ENCODE measurements around the gene NEAT1. TPM values are rescaled to one million over a fixed set of nuclear protein-coding genes. Genes with fewer than 3 reads are reported as not detected.

The NEAT1 gene
- total and polyA plus RNA-seq, 9 of the 15 experiments (the other 6 are each of a cell fraction or from before 2014, with no cell fraction given) = 20.1 to 389 (median 62.8) TPM

DNA sequence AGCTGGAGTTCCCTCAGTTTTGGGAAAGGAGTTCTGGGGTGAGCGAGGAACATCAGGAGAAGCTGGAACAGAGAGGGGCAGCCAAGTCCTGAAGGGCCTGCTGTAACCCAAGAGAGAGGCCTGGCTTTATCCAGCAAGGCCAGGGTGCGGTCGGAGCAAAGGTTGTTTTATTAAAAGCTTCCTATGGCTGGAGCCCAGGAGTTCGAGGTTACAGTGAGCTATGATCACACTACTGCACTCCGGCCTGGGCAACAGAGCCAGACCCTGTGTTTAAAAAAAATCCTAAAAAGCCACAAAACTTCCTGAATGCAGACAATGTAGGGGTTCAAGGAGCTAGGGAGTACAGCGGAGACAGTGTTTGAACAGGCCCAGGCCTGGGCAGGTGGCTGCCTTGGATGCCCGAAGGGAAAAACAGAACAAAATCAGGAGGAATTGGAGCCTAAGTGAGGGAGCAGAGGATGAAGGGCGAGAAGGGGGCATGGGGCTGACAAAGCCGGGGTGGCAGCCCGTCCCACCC, 54.1 kb downstream of the NEAT1 start (continued):
- TF ChIP-seq, protein P1, sequence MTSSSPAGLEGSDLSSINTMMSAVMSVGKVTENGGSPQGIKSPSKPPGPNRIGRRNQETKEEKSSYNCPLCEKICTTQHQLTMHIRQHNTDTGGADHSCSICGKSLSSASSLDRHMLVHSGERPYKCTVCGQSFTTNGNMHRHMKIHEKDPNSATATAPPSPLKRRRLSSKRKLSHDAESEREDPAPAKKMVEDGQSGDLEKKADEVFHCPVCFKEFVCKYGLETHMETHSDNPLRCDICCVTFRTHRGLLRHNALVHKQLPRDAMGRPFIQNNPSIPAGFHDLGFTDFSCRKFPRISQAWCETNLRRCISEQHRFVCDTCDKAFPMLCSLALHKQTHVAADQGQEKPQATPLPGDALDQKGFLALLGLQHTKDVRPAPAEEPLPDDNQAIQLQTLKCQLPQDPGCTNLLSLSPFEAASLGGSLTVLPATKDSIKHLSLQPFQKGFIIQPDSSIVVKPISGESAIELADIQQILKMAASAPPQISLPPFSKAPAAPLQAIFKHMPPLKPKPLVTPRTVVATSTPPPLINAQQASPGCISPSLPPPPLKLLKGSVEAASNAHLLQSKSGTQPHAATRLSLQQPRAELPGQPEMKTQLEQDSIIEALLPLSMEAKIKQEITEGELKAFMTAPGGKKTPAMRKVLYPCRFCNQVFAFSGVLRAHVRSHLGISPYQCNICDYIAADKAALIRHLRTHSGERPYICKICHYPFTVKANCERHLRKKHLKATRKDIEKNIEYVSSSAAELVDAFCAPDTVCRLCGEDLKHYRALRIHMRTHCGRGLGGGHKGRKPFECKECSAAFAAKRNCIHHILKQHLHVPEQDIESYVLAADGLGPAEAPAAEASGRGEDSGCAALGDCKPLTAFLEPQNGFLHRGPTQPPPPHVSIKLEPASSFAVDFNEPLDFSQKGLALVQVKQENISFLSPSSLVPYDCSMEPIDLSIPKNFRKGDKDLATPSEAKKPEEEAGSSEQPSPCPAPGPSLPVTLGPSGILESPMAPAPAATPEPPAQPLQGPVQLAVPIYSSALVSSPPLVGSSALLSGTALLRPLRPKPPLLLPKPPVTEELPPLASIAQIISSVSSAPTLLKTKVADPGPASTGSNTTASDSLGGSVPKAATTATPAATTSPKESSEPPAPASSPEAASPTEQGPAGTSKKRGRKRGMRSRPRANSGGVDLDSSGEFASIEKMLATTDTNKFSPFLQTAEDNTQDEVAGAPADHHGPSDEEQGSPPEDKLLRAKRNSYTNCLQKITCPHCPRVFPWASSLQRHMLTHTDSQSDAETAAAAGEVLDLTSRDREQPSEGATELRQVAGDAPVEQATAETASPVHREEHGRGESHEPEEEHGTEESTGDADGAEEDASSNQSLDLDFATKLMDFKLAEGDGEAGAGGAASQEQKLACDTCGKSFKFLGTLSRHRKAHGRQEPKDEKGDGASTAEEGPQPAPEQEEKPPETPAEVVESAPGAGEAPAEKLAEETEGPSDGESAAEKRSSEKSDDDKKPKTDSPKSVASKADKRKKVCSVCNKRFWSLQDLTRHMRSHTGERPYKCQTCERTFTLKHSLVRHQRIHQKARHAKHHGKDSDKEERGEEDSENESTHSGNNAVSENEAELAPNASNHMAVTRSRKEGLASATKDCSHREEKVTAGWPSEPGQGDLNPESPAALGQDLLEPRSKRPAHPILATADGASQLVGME (CRISPR knock-in tag; IDR thresholded peaks at IDR 0.05) = no peak
- TF ChIP-seq, protein P2, sequence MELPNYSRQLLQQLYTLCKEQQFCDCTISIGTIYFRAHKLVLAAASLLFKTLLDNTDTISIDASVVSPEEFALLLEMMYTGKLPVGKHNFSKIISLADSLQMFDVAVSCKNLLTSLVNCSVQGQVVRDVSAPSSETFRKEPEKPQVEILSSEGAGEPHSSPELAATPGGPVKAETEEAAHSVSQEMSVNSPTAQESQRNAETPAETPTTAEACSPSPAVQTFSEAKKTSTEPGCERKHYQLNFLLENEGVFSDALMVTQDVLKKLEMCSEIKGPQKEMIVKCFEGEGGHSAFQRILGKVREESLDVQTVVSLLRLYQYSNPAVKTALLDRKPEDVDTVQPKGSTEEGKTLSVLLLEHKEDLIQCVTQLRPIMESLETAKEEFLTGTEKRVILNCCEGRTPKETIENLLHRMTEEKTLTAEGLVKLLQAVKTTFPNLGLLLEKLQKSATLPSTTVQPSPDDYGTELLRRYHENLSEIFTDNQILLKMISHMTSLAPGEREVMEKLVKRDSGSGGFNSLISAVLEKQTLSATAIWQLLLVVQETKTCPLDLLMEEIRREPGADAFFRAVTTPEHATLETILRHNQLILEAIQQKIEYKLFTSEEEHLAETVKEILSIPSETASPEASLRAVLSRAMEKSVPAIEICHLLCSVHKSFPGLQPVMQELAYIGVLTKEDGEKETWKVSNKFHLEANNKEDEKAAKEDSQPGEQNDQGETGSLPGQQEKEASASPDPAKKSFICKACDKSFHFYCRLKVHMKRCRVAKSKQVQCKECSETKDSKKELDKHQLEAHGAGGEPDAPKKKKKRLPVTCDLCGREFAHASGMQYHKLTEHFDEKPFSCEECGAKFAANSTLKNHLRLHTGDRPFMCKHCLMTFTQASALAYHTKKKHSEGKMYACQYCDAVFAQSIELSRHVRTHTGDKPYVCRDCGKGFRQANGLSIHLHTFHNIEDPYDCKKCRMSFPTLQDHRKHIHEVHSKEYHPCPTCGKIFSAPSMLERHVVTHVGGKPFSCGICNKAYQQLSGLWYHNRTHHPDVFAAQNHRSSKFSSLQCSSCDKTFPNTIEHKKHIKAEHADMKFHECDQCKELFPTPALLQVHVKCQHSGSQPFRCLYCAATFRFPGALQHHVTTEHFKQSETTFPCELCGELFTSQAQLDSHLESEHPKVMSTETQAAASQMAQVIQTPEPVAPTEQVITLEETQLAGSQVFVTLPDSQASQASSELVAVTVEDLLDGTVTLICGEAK (IDR thresholded peaks at IDR 0.05) = no peak
- TF ChIP-seq, protein P2 (CRISPR knock-in tag; IDR thresholded peaks at IDR 0.05) = no peak
- TF ChIP-seq ZSCAN32 (CRISPR knock-in tag; IDR thresholded peaks at IDR 0.05) (no peak), RFX5 (IDR thresholded peaks at IDR 0.05; ENCODE audit: low read depth, low read length) (no peak), OTX1 (CRISPR knock-in tag; IDR thresholded peaks at IDR 0.05) (0 out of 2 replicates have a peak, but pooled peaks have one; percentile 4), FOXA1 (IDR thresholded peaks at IDR 0.05; ENCODE audit: borderline replicate concordance) (no peak), ZFX (CRISPR knock-in tag; IDR thresholded peaks at IDR 0.05) (peak; percentile 86; the same call in 1 of the 2 replicates), RFX7 (CRISPR knock-in tag; IDR thresholded peaks at IDR 0.05) (no peak), CTBP1 (IDR thresholded peaks at IDR 0.05; ENCODE audit: borderline replicate concordance) (no peak)
- TF ChIP-seq, protein P3, sequence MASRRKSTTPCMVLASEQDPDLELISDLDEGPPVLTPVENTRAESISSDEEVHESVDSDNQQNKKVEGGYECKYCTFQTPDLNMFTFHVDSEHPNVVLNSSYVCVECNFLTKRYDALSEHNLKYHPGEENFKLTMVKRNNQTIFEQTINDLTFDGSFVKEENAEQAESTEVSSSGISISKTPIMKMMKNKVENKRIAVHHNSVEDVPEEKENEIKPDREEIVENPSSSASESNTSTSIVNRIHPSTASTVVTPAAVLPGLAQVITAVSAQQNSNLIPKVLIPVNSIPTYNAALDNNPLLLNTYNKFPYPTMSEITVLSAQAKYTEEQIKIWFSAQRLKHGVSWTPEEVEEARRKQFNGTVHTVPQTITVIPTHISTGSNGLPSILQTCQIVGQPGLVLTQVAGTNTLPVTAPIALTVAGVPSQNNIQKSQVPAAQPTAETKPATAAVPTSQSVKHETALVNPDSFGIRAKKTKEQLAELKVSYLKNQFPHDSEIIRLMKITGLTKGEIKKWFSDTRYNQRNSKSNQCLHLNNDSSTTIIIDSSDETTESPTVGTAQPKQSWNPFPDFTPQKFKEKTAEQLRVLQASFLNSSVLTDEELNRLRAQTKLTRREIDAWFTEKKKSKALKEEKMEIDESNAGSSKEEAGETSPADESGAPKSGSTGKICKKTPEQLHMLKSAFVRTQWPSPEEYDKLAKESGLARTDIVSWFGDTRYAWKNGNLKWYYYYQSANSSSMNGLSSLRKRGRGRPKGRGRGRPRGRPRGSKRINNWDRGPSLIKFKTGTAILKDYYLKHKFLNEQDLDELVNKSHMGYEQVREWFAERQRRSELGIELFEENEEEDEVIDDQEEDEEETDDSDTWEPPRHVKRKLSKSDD (conservative IDR thresholded peaks at IDR 0.05; ENCODE audit: low read length) = no peak

All from K562 (cell line).